PFSK-1 (cell line): ENCODE data around the gene QDPR.

Experiments
- FOXP2 ChIP-seq: optimal IDR thresholded peaks from 2 replicates; pipeline ENCODE3; 2011; ENCODE audit warnings: borderline replicate concordance, control low read depth, inconsistent platforms; ENCODE audit not compliant: insufficient read depth; ENCODE audit errors: extremely low read length, extremely low read depth
- POLR2AphosphoS5 ChIP-seq: IDR thresholded peaks from 2 replicates; pipeline ENCODE4 v1.6.1; 2012; ENCODE audit warnings: low read depth, mild to moderate bottlenecking, control low read depth, low read length, moderate library complexity
- REST ChIP-seq, 2 experiments: IDR thresholded peaks; 2 replicates each; pipeline versions ENCODE4 v1.6.1 to v1.8.0; 2011 to 2012; ENCODE audit warnings: low read depth in 2 of 2, low read length in 2 of 2, control low read depth in 1 of 2, inconsistent platforms in 1 of 2, mild to moderate bottlenecking in 1 of 2, moderate library complexity in 1 of 2; ENCODE audit not compliant: insufficient read depth in 1 of 2
- SIN3A ChIP-seq: IDR thresholded peaks from 2 replicates; pipeline ENCODE4 v1.6.1; 2012; ENCODE audit warnings: mild to moderate bottlenecking, low read length, moderate library complexity, borderline replicate concordance; ENCODE audit not compliant: insufficient read depth
- TAF1 ChIP-seq: IDR thresholded peaks from 2 replicates; pipeline ENCODE4 v1.6.1; 2012; ENCODE audit warnings: low read length, control low read depth, borderline replicate concordance; ENCODE audit not compliant: insufficient read depth

GRCh38 chr4:17560065-17560673 is 48.3 kb upstream of the QDPR start:
- no peak for TF ChIP-seq TAF1
- no peak for TF ChIP-seq POLR2AphosphoS5
- no peak for TF ChIP-seq SIN3A
- TF ChIP-seq REST (IDR thresholded peaks at IDR 0.05; ENCODE audit: insufficient read depth in 1 of 2, low read depth in 2 of 2, low read length in 2 of 2): no peak
- TF ChIP-seq FOXP2: no peak
